Tibial nerve (tissue), 4 donors: ENCODE data around the gene SOCS7. TPM values are rescaled to one million over a fixed set of nuclear protein-coding genes. Genes with fewer than 3 reads are reported as not detected.
A peak's percentile ranks its signal among the peaks of the same experiment; 100 is the strongest.

Experiments
- DNase-seq, 2 donors: peaks; one replicate each; pipeline ENCODE4 v3.0.0-alpha.2; 2019; ENCODE audit warnings: low spot score in 2 of 2
- H3K27ac ChIP-seq, 4 donors: fragments of 200-600 bp; sonication (generic) in 3 of 4; one replicate each; pipeline ENCODE4 v1.5.1; 2017 to 2019; ENCODE audit warnings: mild to moderate bottlenecking in 1 of 4
- H3K27me3 ChIP-seq, 2 donors: fragments of 200-600 bp; sonication (generic) in 1 of 2; one replicate each; pipeline versions ENCODE4 v1.5.1 to v1.6.0; 2017 to 2019
- H3K36me3 ChIP-seq, 3 donors: fragments of 200-600 bp; sonication (generic); one replicate each; pipeline ENCODE4 v1.5.1; 2018 to 2019
- H3K4me1 ChIP-seq, 4 donors: fragments of 200-600 bp; sonication (generic) in 3 of 4; one replicate each; pipeline ENCODE4 v1.5.1; 2017 to 2019
- H3K4me3 ChIP-seq, 4 donors: fragments of 200-600 bp; sonication (generic) in 3 of 4; one replicate each; pipeline ENCODE4 v1.5.1; 2017 to 2019; ENCODE audit warnings: mild to moderate bottlenecking in 1 of 4, moderate library complexity in 1 of 4
- H3K9me3 ChIP-seq, 4 donors: fragments of 200-600 bp; sonication (generic) in 3 of 4; one replicate each; pipeline ENCODE4 v1.5.1; 2017 to 2019
- CTCF ChIP-seq, 5 experiments: fragments of 200-600 bp in 3 of 5; fragments of 450-650 bp in 2 of 5; sonication (generic) in 3 of 5; IDR thresholded peaks; one replicate each; pipeline ENCODE4 v1.5.1; 2016 to 2019; ENCODE audit warnings: antibody characterized with exemption in 5 of 5, mild to moderate bottlenecking in 3 of 5, moderate library complexity in 2 of 5
- EP300 ChIP-seq, 2 donors: sonication (generic); formaldehyde crosslinking; IDR thresholded peaks; one replicate each; pipeline ENCODE4 v1.6.1; 2017; ENCODE audit warnings: antibody characterized with exemption in 2 of 2, mild to moderate bottlenecking in 1 of 2
- POLR2A ChIP-seq, 2 donors: fragments of 450-650 bp; IDR thresholded peaks; one replicate each; pipeline ENCODE4 v1.6.1; 2017; ENCODE audit warnings: antibody characterized with exemption in 2 of 2, mild to moderate bottlenecking in 2 of 2, moderate library complexity in 2 of 2
- WGBS, 2 donors: methylation state at CpG; one replicate each; pipeline ENCODE4 v1.1.5; 2018; 5-methylcytosine and 5-hydroxymethylcytosine counted together
- total RNA-seq, 4 donors: library from RNA; depleted of rRNA; stranded (reverse); fragments of >200 nt; gene quantifications; one replicate each; pipeline ENCODE4 v1.1.0, GENCODE V29; 2016

The SOCS7 gene
- total RNA-seq, 4 donors from 2014 or later, result 14.7 to 26.4 (median 17.8) TPM

GRCh38 chr17:38430316-38430715 lies 78.7 kb downstream of the SOCS7 start:
- Histone ChIP-seq H3K9me3 (no peaks in the 10 kb centered on the region), H3K27me3 (no peaks in the 10 kb centered on the region), H3K4me3 (peak overlapping the region in 1 of 4 donors; percentile 95), H3K27ac (peak overlapping the region in 3 of 4 donors; percentile 84 to 99 (median 94)), H3K36me3 (no peaks in the 10 kb centered on the region), H3K4me1 (peaks cover 0 to 88% (median 51%) of the 10 kb centered on the region in 4 donors)
- WGBS, 2 donors, result 26 to 29% methylated on average over 3 of the region's 3 CpGs
- DNase-seq, result no peak
- TF ChIP-seq EP300 (IDR thresholded peaks at IDR 0.05) (no peak), POLR2A (IDR thresholded peaks at IDR 0.05) (no peak), CTCF (IDR thresholded peaks at IDR 0.05) (no peak)

- TF ChIP-seq CTCF (IDR thresholded peaks at IDR 0.05) (no peak), POLR2A (IDR thresholded peaks at IDR 0.05) (no peak), EP300 (IDR thresholded peaks at IDR 0.05) (no peak)
- Histone ChIP-seq H3K4me1 (peaks cover 0 to 88% (median 54%) of the 10 kb centered on the region in 4 donors), H3K9me3 (no peaks in the 10 kb centered on the region), H3K27ac (peak overlapping the region in 3 of 4 donors; percentile 84 to 99 (median 94)), H3K4me3 (no peak overlapping the region), H3K27me3 (no peaks in the 10 kb centered on the region), H3K36me3 (no peaks in the 10 kb centered on the region)
- 68 to 70% methylated on average over 2 of the region's 2 CpGs for WGBS, 2 donors
- no peak for DNase-seq
Observed at GRCh38 chr17:38430822-38431221, 79.2 kb downstream of the SOCS7 start.

- peak overlapping the region in 3 of 4 donors; percentile 84 to 99 (median 94) for H3K27ac ChIP-seq
- DNase-seq, result no peak
- 51 to 53% methylated on average over 10 of the region's 10 CpGs for WGBS, 2 donors
- H3K4me3 ChIP-seq, result no peak overlapping the region
- H3K9me3 ChIP-seq, result no peaks in the 10 kb centered on the region
- no peak for TF ChIP-seq EP300 (IDR thresholded peaks at IDR 0.05)
- no peak for TF ChIP-seq CTCF (IDR thresholded peaks at IDR 0.05)
- TF ChIP-seq POLR2A (IDR thresholded peaks at IDR 0.05), result no peak
- H3K27me3 ChIP-seq, result no peaks in the 10 kb centered on the region
- H3K4me1 ChIP-seq, result peaks cover 0 to 91% (median 57%) of the 10 kb centered on the region in 4 donors
- no peaks in the 10 kb centered on the region for H3K36me3 ChIP-seq
Observed at GRCh38 chr17:38431346-38432145, 79.9 kb downstream of the SOCS7 start.

GRCh38 chr17:38434178-38434665 lies 82.6 kb downstream of the SOCS7 start:
- no peak for DNase-seq
- Histone ChIP-seq H3K4me3 (no peak overlapping the region), H3K27ac (peak overlapping the region; percentile 67 to 99 (median 74)), H3K9me3 (no peaks in the 10 kb centered on the region), H3K36me3 (no peaks in the 10 kb centered on the region), H3K27me3 (no peaks in the 10 kb centered on the region), H3K4me1 (peaks cover 0 to 90% (median 44%) of the 10 kb centered on the region in 4 donors)
- TF ChIP-seq CTCF (IDR thresholded peaks at IDR 0.05), result no peak
- peak in 1 of 2 donors; percentile 77 for TF ChIP-seq EP300 (IDR thresholded peaks at IDR 0.05)
- WGBS, 2 donors, result 39 to 43% methylated on average over 21 of the region's 21 CpGs

- Histone ChIP-seq H3K27ac (peak overlapping the region in 3 of 4 donors; percentile 67 to 99 (median 81)), H3K4me1 (peaks cover 0 to 81% (median 36%) of the 10 kb centered on the region in 4 donors), H3K4me3 (no peak overlapping the region), H3K9me3 (no peaks in the 10 kb centered on the region), H3K36me3 (no peaks in the 10 kb centered on the region), H3K27me3 (no peaks in the 10 kb centered on the region)
- TF ChIP-seq CTCF (IDR thresholded peaks at IDR 0.05), result no peak
- TF ChIP-seq POLR2A (IDR thresholded peaks at IDR 0.05), result no peak
- no peak for TF ChIP-seq EP300 (IDR thresholded peaks at IDR 0.05)
- WGBS, 2 donors, result 65 to 66% methylated on average over 9 of the region's 9 CpGs
- DNase-seq, result no peak
Observed at GRCh38 chr17:38435795-38436194, 84.2 kb downstream of the SOCS7 start.
